HEK293 (cell line): ENCODE measurements around the gene MRPL23.

Experiments used
- CTCF ChIA-PET: fragments of 350-600 bp; formaldehyde crosslinking; extraction: SDS; loops from one replicate; lab custom pipeline; 2021; ENCODE audit warnings: antibody characterized with exemption; lab: Yijun Ruan, JAX
- POLR2A ChIA-PET: fragments of 300-600 bp; formaldehyde crosslinking; extraction: SDS; loops from one replicate; lab custom pipeline; 2020; ENCODE audit warnings: antibody characterized with exemption, inconsistent platforms; lab: Yijun Ruan, JAX
- H3K27ac ChIP-seq: fragments of 200-500 bp; sonication (Bioruptor generic); 2 replicates; pipeline ENCODE4 v1.5.1; 2014; ENCODE audit warnings: low read depth, low read length, control low read depth, inconsistent platforms; ENCODE audit errors: extremely low read depth
- H3K36me3 ChIP-seq, 2 experiments: fragments of 200-500 bp in 1 of 2; sonication (Bioruptor generic) in 1 of 2; 1 replicate in 1 of 2; 2 replicates in 1 of 2; pipeline ENCODE4 v1.5.1; 2014 to 2017; ENCODE audit warnings: inconsistent platforms in 2 of 2, low read length in 2 of 2; ENCODE audit not compliant: control insufficient read depth in 2 of 2, insufficient read depth in 1 of 2
- H3K4me1 ChIP-seq: fragments of 200-500 bp; sonication (Bioruptor generic); 2 replicates; pipeline ENCODE4 v1.5.1; 2014; ENCODE audit warnings: mild to moderate bottlenecking, low read length, inconsistent platforms; ENCODE audit not compliant: control insufficient read depth, insufficient read depth
- H3K4me3 ChIP-seq: 2 replicates; pipeline ENCODE4 v1.5.1; 2011; ENCODE audit warnings: low read depth, mild to moderate bottlenecking, control low read depth, low read length, moderate library complexity
- H3K9me3 ChIP-seq: fragments of 200-500 bp; sonication (Bioruptor generic); 2 replicates; pipeline ENCODE4 v1.5.1; 2014; ENCODE audit warnings: low read depth, low read length, inconsistent platforms; ENCODE audit not compliant: control insufficient read depth, insufficient read depth
- GLIS2 ChIP-seq: fragments of 450-650 bp; formaldehyde crosslinking; IDR thresholded peaks from 2 replicates; pipeline ENCODE4 v1.5.1; 2016; ENCODE audit warnings: missing biosample characterization, missing genetic modification characterization
- HOXA7 ChIP-seq: sonication (generic); formaldehyde crosslinking; IDR thresholded peaks from 2 replicates; pipeline ENCODE4 v1.8.1; 2022; ENCODE audit warnings: missing genetic modification reagents, borderline replicate concordance
- HOXC10 ChIP-seq: sonication (generic); formaldehyde crosslinking; IDR thresholded peaks from 2 replicates; pipeline ENCODE4 v1.8.1; 2023; ENCODE audit warnings: mild to moderate bottlenecking, missing genetic modification reagents
- KLF17 ChIP-seq: fragments of 450-650 bp; formaldehyde crosslinking; IDR thresholded peaks from 2 replicates; pipeline ENCODE4 v1.5.1; 2016; ENCODE audit warnings: missing biosample characterization, missing genetic modification characterization
- MZF1 ChIP-seq: fragments of 450-650 bp; formaldehyde crosslinking; IDR thresholded peaks from 2 replicates; pipeline ENCODE4 v1.5.1; 2017; ENCODE audit warnings: missing biosample characterization, missing genetic modification characterization, borderline replicate concordance
- PRDM2 ChIP-seq: fragments of 450-650 bp; formaldehyde crosslinking; IDR thresholded peaks from 2 replicates; pipeline ENCODE4 v1.5.1; 2016; ENCODE audit warnings: missing biosample characterization, missing genetic modification characterization, borderline replicate concordance
- PRDM4 ChIP-seq: fragments of 450-650 bp; formaldehyde crosslinking; IDR thresholded peaks from 2 replicates; pipeline ENCODE4 v1.5.1; 2017; ENCODE audit warnings: missing biosample characterization, missing genetic modification characterization
- RBAK ChIP-seq: fragments of 450-650 bp; formaldehyde crosslinking; IDR thresholded peaks from 2 replicates; pipeline ENCODE4 v1.5.1; 2016; ENCODE audit warnings: missing biosample characterization, missing genetic modification characterization
- ZIC2 ChIP-seq: fragments of 450-650 bp; formaldehyde crosslinking; IDR thresholded peaks from 2 replicates; pipeline ENCODE4 v1.5.1; 2016; ENCODE audit warnings: missing biosample characterization, missing genetic modification characterization
- ZNF112 ChIP-seq: fragments of 450-650 bp; formaldehyde crosslinking; IDR thresholded peaks from 2 replicates; pipeline ENCODE4 v1.5.0; 2017; ENCODE audit warnings: missing biosample characterization, missing genetic modification characterization
- ZNF211 ChIP-seq: fragments of 450-650 bp; formaldehyde crosslinking; IDR thresholded peaks from 2 replicates; pipeline ENCODE4 v1.5.1; 2016; ENCODE audit warnings: low read depth, missing biosample characterization, missing genetic modification characterization
- ZNF221 ChIP-seq: fragments of 450-650 bp; formaldehyde crosslinking; IDR thresholded peaks from 2 replicates; pipeline ENCODE4 v1.5.1; 2017; ENCODE audit warnings: missing biosample characterization, missing genetic modification characterization, borderline replicate concordance
- ZNF280D ChIP-seq: fragments of 450-650 bp; formaldehyde crosslinking; IDR thresholded peaks from 2 replicates; pipeline ENCODE4 v1.5.1; 2016; ENCODE audit warnings: missing biosample characterization, missing genetic modification characterization
- ZNF350 ChIP-seq: fragments of 450-650 bp; formaldehyde crosslinking; IDR thresholded peaks from 2 replicates; pipeline ENCODE4 v1.5.0; 2017; ENCODE audit warnings: missing biosample characterization, mild to moderate bottlenecking, missing genetic modification characterization
- ZNF394 ChIP-seq: fragments of 450-650 bp; formaldehyde crosslinking; IDR thresholded peaks from 2 replicates; pipeline ENCODE4 v1.5.1; 2016; ENCODE audit warnings: missing biosample characterization, missing genetic modification characterization, mild to moderate bottlenecking, moderate library complexity, borderline replicate concordance
- ZNF488 ChIP-seq: fragments of 450-650 bp; formaldehyde crosslinking; IDR thresholded peaks from 2 replicates; pipeline ENCODE4 v1.5.1; 2016; ENCODE audit warnings: missing biosample characterization, missing genetic modification characterization
- ZNF521 ChIP-seq: fragments of 450-650 bp; formaldehyde crosslinking; IDR thresholded peaks from 2 replicates; pipeline ENCODE4 v1.5.1; 2017; ENCODE audit warnings: missing biosample characterization, mild to moderate bottlenecking, missing genetic modification characterization
- ZNF530 ChIP-seq: fragments of 450-650 bp; formaldehyde crosslinking; IDR thresholded peaks from 2 replicates; pipeline ENCODE4 v1.5.1; 2016; ENCODE audit warnings: low read depth, missing biosample characterization, missing genetic modification characterization
- ZNF548 ChIP-seq: fragments of 450-650 bp; formaldehyde crosslinking; IDR thresholded peaks from 2 replicates; pipeline ENCODE4 v1.5.1; 2016; ENCODE audit warnings: missing biosample characterization, missing genetic modification characterization
- ZNF561 ChIP-seq: fragments of 450-650 bp; IDR thresholded peaks from 2 replicates; pipeline ENCODE4 v1.5.1; 2018; ENCODE audit warnings: missing biosample characterization, missing genetic modification characterization, borderline replicate concordance
- ZNF626 ChIP-seq: fragments of 450-650 bp; sonication (Bioruptor Pico); formaldehyde crosslinking; IDR thresholded peaks from 2 replicates; pipeline ENCODE4 v1.5.1; 2018; ENCODE audit warnings: missing biosample characterization, missing genetic modification characterization, inconsistent platforms
- ZXDB ChIP-seq: fragments of 450-650 bp; formaldehyde crosslinking; IDR thresholded peaks from 2 replicates; pipeline ENCODE4 v1.5.1; 2016; ENCODE audit warnings: missing biosample characterization, missing genetic modification characterization

The MRPL23 gene

DNA sequence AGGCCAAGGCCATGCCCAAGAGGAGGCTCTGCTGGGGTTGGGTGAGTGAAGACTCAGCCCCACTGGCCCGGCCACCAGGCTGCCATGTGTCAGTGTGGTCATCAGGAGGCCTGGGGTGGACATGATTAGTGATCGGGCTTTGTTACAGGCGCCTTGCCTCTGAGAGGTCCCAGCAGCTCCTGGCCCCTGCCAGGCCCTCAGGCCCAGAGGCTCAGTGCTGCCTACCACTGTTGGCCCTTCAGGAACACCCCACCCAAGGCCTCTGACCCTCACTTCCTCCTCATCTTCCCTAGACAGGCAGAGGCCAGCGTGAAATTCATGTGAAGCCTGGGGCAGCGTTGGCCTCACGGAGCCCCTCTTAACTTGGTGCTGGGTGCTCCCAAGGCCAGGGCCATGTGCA lies 2.2 kb downstream of the MRPL23 start:
- no peak overlapping the region for H3K4me3 ChIP-seq
- no peaks in the 10 kb centered on the region for H3K36me3 ChIP-seq
- TF ChIP-seq ZIC2 (tag by site-specific recombination) (no peak), HOXA7 (no peak), RBAK (no peak), ZNF561 (tag by site-specific recombination) (no peak), ZNF626 (tag by site-specific recombination) (no peak), GLIS2 (no peak), ZNF350 (tag by site-specific recombination) (no peak), ZNF221 (no peak), ZNF394 (tag by site-specific recombination) (no peak), ZNF280D (no peak), ZNF530 (tag by site-specific recombination) (no peak), MZF1 (tag by site-specific recombination) (no peak)
- ChIA-PET POLR2A (interaction anchor here (2.1 kb wide), 1 partner anchor 202 kb away, joined by 6 read pairs; no protein-coding TSS in a partner anchor), CTCF (interaction anchor here (0.6 to 4.0 kb wide), 5 partner anchors 19 to 255 kb away, joined by 3 to 57 read pairs (median 4); no protein-coding TSS in a partner anchor)
- no peaks in the 10 kb centered on the region for H3K4me1 ChIP-seq
- no peak overlapping the region for H3K27ac ChIP-seq
- H3K9me3 ChIP-seq: no peaks in the 10 kb centered on the region

- POLR2A ChIA-PET: interaction anchor here (2.1 kb wide), 1 partner anchor 202 kb away, joined by 6 read pairs; no protein-coding TSS in a partner anchor
- no peak for TF ChIP-seq ZNF211 (tag by site-specific recombination)
- no peak for TF ChIP-seq KLF17
- no peak for TF ChIP-seq PRDM4 (tag by site-specific recombination)
- no peak for TF ChIP-seq ZNF548
- TF ChIP-seq HOXA7: no peak
- TF ChIP-seq ZNF488 (tag by site-specific recombination): no peak
- TF ChIP-seq HOXC10 (CRISPR knock-in tag): no peak
- no peak for TF ChIP-seq ZNF112 (tag by site-specific recombination)
- no peak for TF ChIP-seq RBAK
- no peak for TF ChIP-seq PRDM2 (tag by site-specific recombination)
- TF ChIP-seq ZXDB (tag by site-specific recombination): no peak
- no peak for TF ChIP-seq ZNF521 (tag by site-specific recombination)
Measured at GRCh38 chr11:1949922-1950321, 2.8 kb downstream of the MRPL23 start.

More at GRCh38 chr11:1949922-1950321, 2.8 kb downstream of the MRPL23 start:
- Histone ChIP-seq H3K4me1 (no peaks in the 10 kb centered on the region), H3K27ac (no peak overlapping the region), H3K4me3 (no peak overlapping the region), H3K9me3 (no peaks in the 10 kb centered on the region), H3K36me3 (no peaks in the 10 kb centered on the region)
- CTCF ChIA-PET: interaction anchor here (0.6 to 4.0 kb wide), 5 partner anchors 19 to 256 kb away, joined by 4 to 57 read pairs (median 5); no protein-coding TSS in a partner anchor
